CD4-positive, alpha-beta T cell (primary cell): ENCODE results near the gene TBC1D7. TPM values are rescaled to one million over a fixed set of nuclear protein-coding genes. Genes with fewer than 3 reads are reported as not detected.

ENCODE experiments used
- ATAC-seq: fragments of 200-7000 bp; cut with Tn5 transposase; one replicate; pipeline ENCODE4 v1.10.0; 2022; ENCODE audit warnings: mild to moderate bottlenecking; ENCODE audit not compliant: poor library complexity
- CTCF ChIA-PET: fragments of 350-600 bp; sonication (Branson Sonifier 250); formaldehyde crosslinking; loops from one replicate; lab custom pipeline; 2021; ENCODE audit warnings: antibody characterized with exemption, inconsistent platforms; lab: Charles Lee
- POLR2A ChIA-PET: fragments of 350-600 bp; sonication (Branson Sonifier 250); formaldehyde crosslinking; loops from one replicate; lab custom pipeline; 2021; ENCODE audit warnings: antibody characterized with exemption, inconsistent platforms; lab: Charles Lee
- DNase-seq, 14 experiments: peaks; one replicate each; pipeline ENCODE4 v3.0.0-alpha.2; 2013 to 2020; ENCODE audit warnings: mixed read lengths in 2 of 14
- H3K27ac ChIP-seq, 2 donors: one replicate each; pipeline versions ENCODE4 v1.5.1 to v1.7.0; 2013; ENCODE audit warnings: low read length in 2 of 2, low read depth in 1 of 2, mild to moderate bottlenecking in 1 of 2
- H3K27me3 ChIP-seq, 2 experiments: 1 replicate in 1 of 2; 2 replicates in 1 of 2; pipeline versions ENCODE4 v1.6.1 to v1.7.0; 2013; ENCODE audit warnings: low read length in 2 of 2, control low read depth in 1 of 2, mild to moderate bottlenecking in 1 of 2, moderate library complexity in 1 of 2; ENCODE audit not compliant: insufficient read depth in 2 of 2, control insufficient read depth in 1 of 2
- H3K36me3 ChIP-seq: one replicate; pipeline ENCODE4 v1.6.1; 2013; ENCODE audit warnings: low read length, control low read depth; ENCODE audit not compliant: insufficient read depth
- H3K4me1 ChIP-seq: one replicate; pipeline ENCODE4 v1.6.1; 2013; ENCODE audit warnings: low read length, control low read depth; ENCODE audit not compliant: insufficient read depth
- H3K4me3 ChIP-seq: one replicate; pipeline ENCODE4 v1.5.1; 2013; ENCODE audit warnings: mild to moderate bottlenecking, low read length, moderate library complexity
- H3K9me3 ChIP-seq, 2 experiments: 1 replicate in 1 of 2; 2 replicates in 1 of 2; pipeline versions ENCODE4 v1.6.1 to v1.7.0; 2013; ENCODE audit warnings: low read length in 2 of 2, mild to moderate bottlenecking in 2 of 2, control low read depth in 1 of 2, moderate library complexity in 1 of 2; ENCODE audit not compliant: control insufficient read depth in 1 of 2, insufficient read depth in 1 of 2
- H3K27ac Mint-ChIP-seq: one replicate; pipeline ENCODE4 v1.8.0; 2020; ENCODE audit warnings: mixed read lengths
- H3K27me3 Mint-ChIP-seq: one replicate; pipeline ENCODE4 v1.8.0; 2021; ENCODE audit warnings: mixed read lengths
- H3K36me3 Mint-ChIP-seq: one replicate; pipeline ENCODE4 v1.8.0; 2021; ENCODE audit warnings: low read depth, mixed read lengths
- H3K4me1 Mint-ChIP-seq: one replicate; pipeline ENCODE4 v1.8.0; 2021; ENCODE audit warnings: low read depth, mixed read lengths
- H3K4me3 Mint-ChIP-seq: one replicate; pipeline ENCODE4 v1.8.0; 2020; ENCODE audit warnings: mild to moderate bottlenecking, mixed read lengths
- H3K9me3 Mint-ChIP-seq: one replicate; pipeline ENCODE4 v1.8.0; 2020; ENCODE audit warnings: mixed read lengths
- CTCF ChIP-seq: fragments of 200-600 bp; IDR thresholded peaks from one replicate; pipeline ENCODE4 v1.8.0; 2022; ENCODE audit warnings: antibody characterized with exemption, mild to moderate bottlenecking
- intact Hi-C, 2 experiments: fragments of 100-400 bp; cut with DNase I in 1 of 2; cut with micrococcal nuclease in 1 of 2; formaldehyde crosslinking; loops; one replicate each; pipeline versions ENCODE4 v1.15.1 to v1.9.0; 2023 to 2025; cut with DNase I, micrococcal nuclease
- total RNA-seq, 174 experiments: library from RNA in 2 of 174; stranded (reverse) in 2 of 174; gene quantifications; one replicate each; pipeline ENCODE4 v1.2.3 and lab custom pipeline; 2021 to 2026

The TBC1D7 gene
- total RNA-seq, 2 experiments from 2014 or later: 10.2 to 12.3 TPM

DNA sequence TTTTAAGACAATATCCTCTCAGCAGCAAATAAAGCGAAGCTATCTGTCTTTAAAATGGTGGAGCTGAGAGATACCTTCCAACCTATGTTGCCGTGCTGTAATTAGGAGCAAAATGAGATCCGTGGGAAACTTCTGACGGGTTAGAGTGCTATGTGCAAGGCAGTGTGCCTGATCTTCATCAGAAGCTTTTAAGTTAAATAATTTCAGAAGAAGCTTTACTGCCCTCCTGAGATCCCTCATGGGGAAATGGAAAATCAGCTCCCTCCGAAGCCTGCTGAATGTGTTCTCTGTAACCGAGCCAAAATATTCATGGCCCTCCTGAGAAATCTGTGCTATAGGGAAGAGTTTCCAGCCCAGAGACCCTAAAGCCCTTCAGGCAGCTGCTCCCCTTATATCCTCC lies 43.7 kb upstream of the TBC1D7 start:
- ATAC-seq: no peak
- H3K27ac ChIP-seq: no peak overlapping the region

DNA sequence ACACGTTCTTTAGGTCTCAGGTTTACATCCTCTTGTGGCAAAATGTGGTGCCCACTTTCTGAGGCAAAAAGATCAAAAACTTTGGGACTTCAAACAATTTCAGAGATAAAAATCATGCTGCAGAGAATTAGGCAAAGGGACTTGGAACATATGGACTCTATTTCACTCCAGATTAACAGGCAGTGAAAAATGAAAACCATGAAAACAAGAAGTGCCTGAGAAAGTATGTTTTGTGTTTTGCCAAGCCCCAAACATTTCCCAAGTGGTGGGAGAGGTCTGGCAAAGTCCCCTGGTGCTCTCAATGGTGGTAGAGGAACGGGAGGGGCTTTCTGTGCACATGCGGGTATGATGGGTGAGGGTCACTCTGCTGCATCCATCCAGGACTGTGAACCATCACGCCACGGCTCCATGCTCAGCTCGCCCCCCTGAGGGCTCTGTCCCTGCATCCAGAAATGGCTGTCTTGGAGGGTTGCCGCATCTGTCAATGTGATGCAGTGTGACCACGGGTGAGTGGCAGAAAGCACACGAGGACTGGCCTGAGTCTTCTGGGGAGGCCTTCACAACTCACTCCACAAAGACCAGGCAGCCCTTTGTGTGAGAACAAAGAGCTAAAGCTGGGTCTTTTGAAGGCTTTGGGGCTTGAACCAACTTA lies 43.2 kb upstream of the TBC1D7 start:
- Histone ChIP-seq H3K4me3 (no peak overlapping the region), H3K27ac (no peak overlapping the region), H3K36me3 (no peaks in the 10 kb centered on the region), H3K27me3 (no peaks in the 10 kb centered on the region), H3K4me1 (peaks cover 8% of the 10 kb centered on the region), H3K9me3 (no peaks in the 10 kb centered on the region)
- no peak for TF ChIP-seq CTCF
- Mint-ChIP-seq H3K36me3 (no peaks in the 10 kb centered on the region), H3K4me1 (peaks cover 4% of the 10 kb centered on the region), H3K27me3 (no peaks in the 10 kb centered on the region), H3K4me3 (no peak overlapping the region), H3K27ac (no peak overlapping the region), H3K9me3 (no peaks in the 10 kb centered on the region)
- CTCF ChIA-PET: no interaction called here
- DNase-seq (no peak), ATAC-seq (no peak)
- POLR2A ChIA-PET: no interaction called here
- intact Hi-C loops: no loop called here

More for the DNA sequence above, 43.7 kb upstream of the TBC1D7 start:
- Histone ChIP-seq H3K9me3 (no peaks in the 10 kb centered on the region), H3K36me3 (no peaks in the 10 kb centered on the region), H3K4me1 (peaks cover 8% of the 10 kb centered on the region), H3K27me3 (no peaks in the 10 kb centered on the region), H3K4me3 (no peak overlapping the region)
- no peak for DNase-seq
- no peak overlapping the region for H3K27ac Mint-ChIP-seq
- intact Hi-C loops: no loop called here
- ChIA-PET CTCF (no interaction called here), POLR2A (no interaction called here)
- no peaks in the 10 kb centered on the region for H3K36me3 Mint-ChIP-seq
- H3K4me3 Mint-ChIP-seq: no peak overlapping the region
- no peaks in the 10 kb centered on the region for H3K9me3 Mint-ChIP-seq
- H3K4me1 Mint-ChIP-seq: peaks cover 4% of the 10 kb centered on the region
- H3K27me3 Mint-ChIP-seq: no peaks in the 10 kb centered on the region
- no peak for TF ChIP-seq CTCF

DNA sequence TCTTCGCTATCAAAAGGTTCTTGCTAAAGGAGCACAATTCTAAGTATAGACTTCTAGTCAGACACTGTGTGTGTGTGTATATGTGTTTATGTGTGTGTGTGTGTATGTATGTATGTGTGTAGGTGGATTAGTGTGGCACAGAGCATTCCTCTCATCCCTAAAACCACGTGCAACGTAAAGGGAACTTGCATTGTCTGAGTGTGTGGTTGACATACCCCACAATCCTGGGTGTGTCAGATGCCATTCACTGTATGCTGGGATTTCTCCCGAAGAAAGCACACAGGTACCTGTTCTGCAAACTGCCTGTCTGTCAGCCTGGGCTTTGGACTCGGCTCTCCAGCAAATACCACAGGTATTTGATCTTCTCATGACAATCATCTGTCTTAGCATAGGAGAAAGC lies 42.3 kb upstream of the TBC1D7 start:
- ATAC-seq (no peak), DNase-seq (no peak)
- no peaks in the 10 kb centered on the region for H3K27me3 ChIP-seq
- no peak overlapping the region for H3K27ac Mint-ChIP-seq
- intact Hi-C loops: no loop called here
- no peak overlapping the region for H3K27ac ChIP-seq
- peaks cover 4% of the 10 kb centered on the region for H3K4me1 Mint-ChIP-seq
- H3K9me3 ChIP-seq: no peaks in the 10 kb centered on the region
- no peaks in the 10 kb centered on the region for H3K27me3 Mint-ChIP-seq
- no peaks in the 10 kb centered on the region for H3K36me3 ChIP-seq
- no peaks in the 10 kb centered on the region for H3K9me3 Mint-ChIP-seq
- no peak for TF ChIP-seq CTCF
- H3K36me3 Mint-ChIP-seq: no peaks in the 10 kb centered on the region
- ChIA-PET CTCF (no interaction called here), POLR2A (no interaction called here)
- no peak overlapping the region for H3K4me3 ChIP-seq
- H3K4me3 Mint-ChIP-seq: no peak overlapping the region
- H3K4me1 ChIP-seq: peaks cover 7% of the 10 kb centered on the region
